Measurements from ENCODE around the gene ABTB2.
"Not testable (repeated sequence)": the region's sequence is repeated elsewhere in the genome, so short reads cannot be mapped to it uniquely, and the experiment has no call there.

Gene ABTB2

GRCh38 chr11:34185926-34186841 is 171.6 kb downstream of the ABTB2 start:
- DNase-seq (ENCODE audit: low spot score) = no peak

- no peak for DNase-seq (ENCODE audit: low spot score)
Observed at GRCh38 chr11:34184505-34185015, 173.2 kb downstream of the ABTB2 start.

GRCh38 chr11:34183848-34184391 is 173.9 kb downstream of the ABTB2 start:
- DNase-seq (ENCODE audit: low spot score) = no peak

DNA sequence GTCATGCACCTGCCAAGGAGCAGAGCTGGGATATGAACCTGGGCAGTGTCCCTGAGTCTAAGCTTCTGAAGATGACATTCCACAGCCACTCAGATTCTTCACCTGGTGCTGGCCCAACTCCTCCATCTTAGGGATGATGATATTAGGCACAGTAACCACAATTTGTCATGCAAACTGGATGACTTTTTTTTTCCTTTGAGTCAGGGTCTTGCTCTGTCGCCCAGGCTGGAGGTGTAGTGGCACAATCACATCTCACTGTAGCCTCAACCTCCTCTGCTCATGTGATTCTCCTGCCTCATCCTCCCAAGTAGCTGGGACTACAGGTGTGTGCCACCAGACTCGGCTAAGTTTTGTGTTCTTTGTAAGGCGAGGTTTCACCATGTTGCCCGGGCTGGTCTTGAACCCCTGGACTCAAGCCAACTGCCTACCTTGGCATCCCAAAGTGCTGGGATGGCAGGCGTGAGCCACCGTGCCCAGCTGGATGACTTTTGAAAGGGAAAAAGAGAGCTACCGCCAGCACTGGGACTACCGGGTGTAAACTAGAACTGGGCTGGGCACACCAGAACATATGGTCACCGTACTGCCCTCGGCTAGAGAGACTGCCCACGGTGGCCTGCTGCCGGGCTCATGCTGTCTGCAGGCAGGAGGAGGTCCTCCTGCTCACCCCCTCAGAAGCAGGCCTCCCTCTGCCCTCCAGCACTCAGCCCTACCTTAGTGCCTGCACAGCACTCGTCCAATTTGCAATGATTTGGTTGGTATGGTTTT is 174.7 kb downstream of the ABTB2 start:
- no peak for DNase-seq (ENCODE audit: low spot score)

DNA sequence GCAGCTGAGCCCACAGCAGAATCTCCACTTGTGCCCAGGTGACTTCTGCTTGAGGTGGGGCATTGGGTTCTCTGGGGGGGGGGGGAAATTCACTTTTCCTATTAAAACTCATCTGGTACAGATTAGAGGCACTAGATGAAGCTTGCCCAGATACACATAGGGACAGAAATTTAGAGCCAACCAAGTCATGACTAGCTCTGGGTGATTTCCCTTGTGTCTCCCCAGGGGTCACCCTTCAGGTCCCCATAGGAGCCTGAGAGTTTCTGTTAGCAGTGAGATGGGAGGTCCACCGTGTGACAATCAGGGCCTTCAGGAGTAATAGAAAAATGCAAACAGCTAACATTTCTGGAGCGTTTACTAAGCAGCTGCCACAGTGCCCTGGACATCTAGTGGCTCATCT is 175.4 kb downstream of the ABTB2 start:
- no peak for DNase-seq (ENCODE audit: low spot score)

- no peak for DNase-seq (ENCODE audit: low spot score)
Observed at GRCh38 chr11:34181856-34182405, 175.9 kb downstream of the ABTB2 start.

DNA sequence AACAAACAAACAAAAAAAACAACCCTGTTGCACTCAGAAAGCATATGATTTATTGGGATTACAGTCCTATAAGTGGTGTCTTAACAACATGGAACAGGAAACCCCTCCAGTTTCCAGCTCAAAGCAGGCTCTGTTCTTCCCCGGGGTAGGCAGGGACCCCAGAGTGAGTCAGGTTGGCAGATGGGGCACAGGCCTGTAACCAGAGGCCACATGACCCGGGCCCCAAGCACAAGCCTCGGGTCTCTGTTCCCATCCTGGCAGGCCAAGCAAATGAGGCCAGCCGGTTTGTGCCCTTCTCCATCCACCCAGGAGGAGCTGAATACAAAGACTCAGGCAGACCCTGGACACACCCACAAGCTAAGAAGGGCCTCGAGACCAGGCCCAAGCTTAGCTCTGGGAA is 176.6 kb downstream of the ABTB2 start:
- no peak for DNase-seq (ENCODE audit: low spot score)

DNA sequence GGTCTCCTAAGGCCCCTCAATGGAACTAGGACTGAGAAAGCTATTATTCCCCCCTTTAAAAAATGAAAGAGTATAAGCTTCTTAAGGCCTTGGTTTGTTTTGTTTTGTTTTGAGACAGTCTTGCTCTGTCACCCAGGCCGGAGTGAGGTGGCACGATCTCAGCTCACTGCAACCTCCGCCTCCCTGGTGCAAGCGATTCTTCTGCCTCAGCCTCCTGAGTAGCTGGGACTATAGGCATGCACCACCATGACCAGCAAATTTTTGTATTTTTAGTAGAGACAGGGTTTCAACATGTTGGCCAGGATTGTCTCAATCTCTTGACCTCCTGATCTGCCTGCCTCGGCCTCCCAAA is 177.0 kb downstream of the ABTB2 start:
- not testable (repeated sequence) for DNase-seq (ENCODE audit: low spot score)

DNA sequence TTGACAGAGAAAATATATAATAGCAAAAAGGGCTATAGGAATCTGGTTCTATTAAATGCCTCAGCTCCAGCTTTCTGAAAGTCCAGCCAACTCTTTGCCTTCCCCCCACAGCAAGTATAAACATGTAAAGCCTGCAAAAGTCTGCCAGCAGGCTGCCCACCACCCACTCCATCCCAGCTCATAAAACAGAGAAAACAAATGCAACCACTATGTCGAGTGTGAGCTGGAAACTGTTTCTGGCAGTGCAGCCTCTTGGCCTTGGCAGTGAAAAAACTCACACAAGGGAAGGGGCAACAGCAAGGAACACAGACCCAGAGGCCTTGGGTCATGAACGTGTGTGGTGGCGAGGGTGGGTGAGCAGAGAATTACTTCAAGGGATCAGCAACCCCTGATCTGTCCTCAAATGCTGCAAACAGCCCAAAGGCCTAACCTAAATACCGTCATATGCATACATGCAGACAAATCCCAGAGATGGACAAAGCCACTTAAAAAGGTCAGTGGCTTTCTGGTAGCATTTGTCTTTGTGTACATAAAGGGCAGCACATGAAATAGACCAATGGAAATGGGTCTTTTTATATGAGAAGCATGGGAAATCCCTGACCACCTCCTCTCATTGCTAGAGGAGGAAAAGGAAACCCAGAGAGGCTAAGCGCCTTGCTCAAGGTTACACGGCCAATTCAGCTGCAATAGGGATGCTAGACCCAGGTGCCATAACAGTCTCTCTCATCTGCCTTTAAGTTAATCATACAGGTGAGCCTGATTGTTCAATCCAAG is 177.6 kb downstream of the ABTB2 start:
- DNase-seq (ENCODE audit: low spot score) = no peak

DNA sequence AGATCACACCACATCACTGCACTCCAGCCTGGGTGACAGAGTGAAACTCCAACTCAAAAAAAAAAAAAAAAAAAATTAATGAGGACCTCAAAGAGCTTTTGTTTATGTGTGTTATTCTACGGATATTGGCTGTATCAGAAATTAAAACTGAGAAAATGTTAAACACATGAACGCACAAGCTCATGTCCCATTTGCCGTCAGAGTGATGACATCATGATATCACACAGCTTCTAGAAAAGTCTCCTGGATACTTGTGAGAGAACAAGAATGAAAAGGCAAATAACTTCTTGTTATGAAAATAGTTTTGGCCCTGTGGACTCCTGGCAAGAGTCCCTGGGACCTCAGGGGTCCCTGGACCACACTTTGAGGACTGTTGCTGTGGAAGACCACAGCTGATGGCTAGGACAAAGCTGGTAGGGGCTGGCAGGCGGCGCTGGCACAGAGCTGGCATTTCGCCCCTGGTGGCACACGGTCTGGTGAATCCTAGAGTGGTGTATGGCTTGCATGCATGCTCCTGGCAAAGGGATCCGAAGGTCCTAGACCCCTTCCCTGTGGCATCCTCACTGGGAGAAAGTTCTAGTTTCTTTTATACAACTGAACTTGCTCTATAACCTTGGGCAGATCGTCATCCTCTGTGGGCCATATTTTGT is 178.7 kb downstream of the ABTB2 start:
- DNase-seq (ENCODE audit: low spot score) = no peak

DNA sequence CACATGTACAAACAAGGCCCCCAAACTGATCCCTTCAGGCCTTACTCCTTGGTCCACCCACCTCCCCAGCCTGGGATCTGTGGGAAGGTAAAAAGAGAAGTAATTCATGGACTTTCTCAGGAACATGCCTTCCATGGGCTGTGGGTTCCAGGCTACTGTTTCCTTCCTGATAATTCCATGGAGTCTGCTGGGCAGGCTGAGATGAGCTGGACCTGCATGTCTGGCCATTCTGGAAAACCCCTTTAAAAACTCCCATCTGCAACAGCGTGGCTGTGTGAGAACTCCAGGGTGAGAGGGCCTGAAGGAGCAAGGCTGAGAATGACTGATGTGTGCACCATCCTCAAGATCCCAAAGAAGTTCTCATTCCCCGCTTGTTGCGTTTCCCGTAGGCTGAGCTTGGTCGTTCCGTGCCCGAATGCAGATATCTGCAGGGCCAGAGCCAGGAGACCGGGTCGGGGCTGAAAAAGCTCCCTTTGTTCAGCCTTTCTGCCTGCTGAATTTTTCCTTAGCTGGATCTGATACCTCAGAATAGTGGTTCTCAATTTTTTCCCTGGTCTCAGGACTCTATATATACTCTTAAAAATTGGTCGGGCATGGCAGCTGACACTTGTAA is 179.5 kb downstream of the ABTB2 start:
- DNase-seq (ENCODE audit: low spot score) = no peak

GRCh38 chr11:34176751-34177209 is 181.0 kb downstream of the ABTB2 start:
- DNase-seq (ENCODE audit: low spot score) = no peak

GRCh38 chr11:34175284-34176019 is 182.4 kb downstream of the ABTB2 start:
- no peak for DNase-seq (ENCODE audit: low spot score)

DNA sequence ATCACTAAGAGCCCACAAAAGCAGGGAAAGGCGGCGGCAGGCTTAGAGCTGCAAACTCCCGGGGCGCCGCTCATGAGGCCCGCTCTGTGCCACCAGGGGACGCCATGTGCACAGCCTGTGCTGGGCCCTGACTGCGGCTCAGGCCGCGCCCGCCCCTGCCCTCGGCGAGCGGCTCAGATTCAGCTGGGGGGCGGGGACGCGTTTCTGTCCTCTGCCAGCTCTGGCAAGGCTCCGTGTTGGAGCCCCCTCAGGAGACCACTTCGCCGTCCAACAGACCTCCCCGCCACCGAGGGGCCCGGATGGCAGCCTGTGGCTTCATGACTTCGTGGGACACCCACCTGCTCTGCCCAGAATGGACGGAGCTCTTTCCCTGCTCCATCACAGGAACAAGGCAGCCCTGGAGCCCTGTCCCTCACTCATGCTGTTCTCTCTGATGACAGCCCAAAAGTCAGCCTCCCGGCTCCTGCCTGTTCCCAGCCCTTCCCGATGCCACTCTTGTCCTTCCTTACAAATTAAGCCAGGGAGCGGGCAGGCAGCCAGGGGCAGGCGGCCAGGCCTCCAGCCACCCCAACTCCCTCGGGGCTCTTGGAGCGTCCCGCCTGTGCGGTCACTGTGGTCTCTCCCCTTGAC is 183.3 kb downstream of the ABTB2 start:
- peak; percentile 86 for DNase-seq (ENCODE audit: low spot score)

- no peak for DNase-seq (ENCODE audit: low spot score)
Observed at GRCh38 chr11:34173050-34173449, 184.8 kb downstream of the ABTB2 start.

DNA sequence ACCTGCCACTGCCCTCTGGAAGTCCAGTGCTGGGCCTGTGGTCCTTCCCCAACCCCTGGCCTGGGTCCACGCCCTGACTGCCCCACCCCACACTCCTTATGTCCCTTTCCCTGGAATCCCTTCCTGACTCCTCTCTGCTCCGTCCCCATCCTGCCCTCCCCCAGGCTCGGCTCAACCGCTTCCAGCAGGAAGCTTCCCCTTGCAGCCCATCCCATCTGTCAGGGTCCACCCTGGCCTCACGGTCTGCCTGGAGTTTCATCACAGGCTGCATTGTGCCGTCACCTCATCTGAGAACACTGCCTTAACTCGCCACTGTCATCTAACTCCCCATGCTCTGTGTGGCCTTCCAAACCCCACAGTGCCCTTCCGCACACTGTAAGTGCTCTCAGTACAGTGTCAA is 188.1 kb downstream of the ABTB2 start:
- DNase-seq (ENCODE audit: low spot score) = no peak

DNA sequence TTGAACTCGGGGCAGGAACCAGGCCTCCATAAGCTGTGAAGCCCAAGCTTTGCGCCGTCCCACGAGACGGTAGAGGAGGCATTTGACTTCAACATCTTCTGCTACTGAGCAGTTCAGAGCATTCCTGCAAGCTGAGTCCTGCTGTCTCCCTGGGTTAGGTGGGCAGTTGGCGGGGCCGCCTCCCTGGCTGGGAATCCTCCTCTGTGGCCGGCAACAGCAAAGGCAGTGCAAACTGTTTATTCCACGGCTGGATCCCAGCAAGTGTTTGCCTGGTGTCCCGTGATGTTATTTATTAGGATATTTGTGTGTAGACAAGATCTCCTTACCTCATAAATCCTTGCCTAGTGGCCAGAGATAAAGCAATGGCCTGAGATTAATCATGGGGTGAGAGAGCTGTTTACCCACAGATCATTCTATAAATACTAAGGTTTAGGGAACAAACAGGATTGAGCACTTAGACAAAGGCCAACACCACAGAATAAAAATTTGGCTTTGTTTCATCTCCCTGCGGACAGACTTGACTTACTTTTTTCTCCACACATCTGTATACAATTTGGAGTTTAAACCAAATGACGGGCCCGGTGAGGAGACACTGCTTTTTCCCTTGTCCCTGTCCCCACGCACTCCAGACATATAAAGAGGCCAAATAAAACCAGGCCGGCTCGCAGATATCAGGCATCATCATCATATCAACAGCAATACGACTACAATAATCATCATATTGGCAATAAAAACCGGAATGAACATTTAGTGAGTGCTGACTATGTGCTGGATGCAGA is 189.0 kb downstream of the ABTB2 start:
- DNase-seq (ENCODE audit: low spot score) = no peak

DNA sequence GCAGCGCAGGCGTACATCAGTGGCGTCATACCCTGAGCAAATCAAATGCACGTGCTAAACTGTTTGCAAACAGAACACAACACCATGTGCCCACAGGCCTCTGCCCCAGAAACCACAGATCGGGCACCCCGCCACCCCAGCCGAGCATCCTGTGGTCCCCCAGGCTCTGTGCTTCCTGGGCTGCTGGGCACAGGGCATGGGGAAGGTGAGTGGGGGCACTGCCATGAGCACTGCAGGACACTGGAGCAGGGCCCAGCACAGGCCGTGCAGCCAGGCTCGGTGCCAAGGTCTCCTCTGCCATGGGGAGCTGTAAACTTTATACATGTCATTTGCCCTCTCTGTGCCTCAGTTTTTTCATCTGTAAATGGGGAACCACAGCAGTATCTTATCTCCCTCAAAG is 189.8 kb downstream of the ABTB2 start:
- no peak for DNase-seq (ENCODE audit: low spot score)

All from hepatic stellate cell (primary cell).